DMS79 (cell line): ENCODE measurements around the gene LRRC25.
A peak's percentile ranks its signal among the peaks of the same experiment; 100 is the strongest.
"Not testable (repeated sequence)": the region's sequence is repeated elsewhere in the genome, so short reads cannot be mapped to it uniquely, and the experiment has no call there.

Source experiments
- DNase-seq: peaks from one replicate; lab custom pipeline; 2025; lab: John Stamatoyannopoulos, UW

Gene LRRC25

DNA sequence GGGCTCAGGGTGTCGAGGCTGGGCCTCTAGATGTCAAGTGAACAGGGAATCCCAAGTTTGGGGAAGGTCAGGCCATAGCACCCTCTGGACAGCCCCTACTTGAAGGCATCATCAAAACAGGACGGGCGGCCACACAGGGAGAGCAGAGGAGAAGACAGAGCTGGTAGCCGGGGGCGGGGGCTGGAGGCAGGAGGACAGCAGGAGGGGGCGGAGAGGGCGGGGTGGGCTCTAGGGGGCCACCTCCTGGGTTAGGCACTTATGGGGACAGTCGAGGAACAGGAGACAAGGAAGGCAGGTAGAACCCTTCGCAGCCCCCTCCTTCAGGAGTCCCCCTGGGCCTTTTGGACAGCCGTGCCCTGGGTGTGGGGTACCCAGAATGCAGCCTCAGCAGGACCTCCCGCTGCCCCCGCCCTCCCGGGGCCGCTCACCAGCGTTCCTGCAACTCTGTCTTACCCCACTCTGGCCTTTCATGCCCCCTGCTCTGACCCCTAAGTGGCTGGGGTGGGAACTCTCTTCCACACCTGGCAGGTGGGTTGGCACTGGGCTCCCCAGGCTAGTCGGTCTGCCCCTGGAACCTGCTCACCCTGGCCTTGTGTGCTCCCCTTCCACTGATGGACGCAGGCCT lies 27.6 kb upstream of the LRRC25 start:
- DNase-seq: no peak

DNA sequence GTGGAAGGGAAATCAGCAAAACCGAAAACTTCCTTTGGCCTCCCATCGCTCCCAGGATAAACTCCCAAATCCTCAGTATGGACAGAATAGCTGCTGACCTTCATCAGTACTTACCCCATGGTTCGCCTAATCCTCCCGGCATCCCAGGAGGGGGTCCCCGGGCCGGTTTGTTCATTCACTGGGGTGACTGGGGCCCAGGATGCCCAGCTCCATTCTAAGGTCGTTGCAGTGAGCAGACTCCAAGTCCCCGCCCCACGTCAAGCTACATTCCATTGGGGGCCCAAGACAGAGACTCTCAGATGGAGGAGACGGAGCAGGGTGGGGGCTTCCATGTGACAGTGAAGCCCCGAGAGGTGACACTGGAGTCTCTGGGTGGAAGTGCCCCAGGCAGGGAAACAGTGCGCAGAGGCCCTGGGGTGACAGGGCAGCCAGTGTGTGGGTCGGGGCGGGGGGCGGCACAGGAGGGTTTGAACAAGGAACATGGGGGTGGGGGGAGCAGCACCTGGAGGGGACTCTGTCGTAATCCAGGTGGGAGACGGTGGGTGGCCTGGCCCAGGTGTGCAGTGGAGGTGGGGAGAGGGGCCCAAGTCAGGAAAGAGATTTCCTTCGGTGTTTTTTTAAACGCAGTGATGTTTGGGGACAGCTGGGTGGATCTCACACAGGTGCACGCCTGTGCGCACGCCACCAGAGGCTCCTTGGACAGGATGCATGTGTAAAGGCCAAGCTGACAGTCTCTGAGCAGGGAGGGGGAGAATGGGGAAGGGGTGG lies 26.9 kb upstream of the LRRC25 start:
- DNase-seq: no peak

DNA sequence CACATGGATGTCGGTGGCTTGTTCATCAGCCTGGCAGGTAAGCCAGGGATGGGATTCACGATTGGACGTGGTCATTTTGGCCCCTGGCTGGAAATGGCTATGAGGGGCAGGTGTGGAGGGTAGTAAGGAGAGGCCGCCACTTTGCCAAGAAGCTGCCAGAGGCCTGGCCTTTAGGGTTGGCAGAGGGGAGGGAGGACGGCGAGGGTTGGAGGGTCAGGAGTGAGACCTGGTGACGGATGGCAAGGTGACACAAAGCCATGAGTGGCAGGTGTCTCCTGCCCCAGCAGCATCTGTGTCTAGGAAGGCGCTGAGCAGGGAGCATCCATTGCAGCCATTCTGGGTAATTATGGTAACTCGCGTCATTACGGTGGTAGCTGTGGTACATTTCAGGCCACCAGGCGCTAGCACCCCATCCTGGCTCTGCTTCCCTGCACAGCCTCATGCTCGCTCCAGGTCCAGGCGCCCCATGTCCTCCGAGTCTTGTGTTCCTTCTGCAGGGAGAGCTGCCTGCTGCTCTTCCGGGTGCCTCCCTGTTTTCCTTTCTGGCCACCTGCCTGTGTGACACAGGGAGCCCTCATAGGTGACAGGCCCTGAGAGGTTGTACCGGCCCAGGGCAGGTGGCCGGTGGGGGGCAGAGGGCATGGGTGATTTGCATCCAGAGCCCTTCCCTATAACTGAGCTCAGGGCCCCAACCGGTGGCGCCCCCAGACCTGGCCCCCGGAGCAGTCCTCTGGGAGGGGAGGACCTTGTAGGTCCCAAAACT lies 26.0 kb upstream of the LRRC25 start:
- DNase-seq: no peak

DNA sequence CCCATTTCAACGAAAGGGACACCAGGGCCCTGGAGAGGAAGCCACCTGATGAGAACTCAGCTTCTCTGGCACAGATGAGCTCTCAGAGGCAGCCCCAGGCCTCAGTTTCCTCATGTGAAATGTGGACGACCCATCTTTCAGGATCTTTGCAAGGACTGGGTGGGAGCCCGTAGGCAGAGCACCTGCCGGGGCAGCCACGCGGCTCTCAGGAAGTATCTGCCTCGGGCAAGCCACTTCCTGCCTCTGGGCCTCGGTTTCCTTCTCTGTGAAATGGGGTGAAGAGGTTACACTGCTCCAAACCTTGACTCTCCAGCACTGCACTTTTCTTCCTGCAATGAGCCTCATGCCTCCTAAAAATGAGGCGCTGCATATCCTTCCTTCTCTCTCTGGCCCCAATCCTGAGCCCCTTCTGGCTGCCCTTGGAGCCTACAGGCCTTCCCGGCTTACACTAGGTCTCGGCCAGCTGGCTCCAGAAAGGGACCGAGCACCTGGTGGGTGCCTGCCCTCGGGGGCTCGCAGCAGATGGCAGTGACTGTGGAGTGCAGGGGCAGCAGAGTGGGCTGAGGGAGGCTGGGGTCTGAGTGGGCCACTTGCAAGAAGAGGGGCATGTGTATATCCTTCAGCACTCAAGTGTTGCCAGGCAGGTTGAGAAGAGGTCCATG lies 25.2 kb upstream of the LRRC25 start:
- no peak for DNase-seq

DNA sequence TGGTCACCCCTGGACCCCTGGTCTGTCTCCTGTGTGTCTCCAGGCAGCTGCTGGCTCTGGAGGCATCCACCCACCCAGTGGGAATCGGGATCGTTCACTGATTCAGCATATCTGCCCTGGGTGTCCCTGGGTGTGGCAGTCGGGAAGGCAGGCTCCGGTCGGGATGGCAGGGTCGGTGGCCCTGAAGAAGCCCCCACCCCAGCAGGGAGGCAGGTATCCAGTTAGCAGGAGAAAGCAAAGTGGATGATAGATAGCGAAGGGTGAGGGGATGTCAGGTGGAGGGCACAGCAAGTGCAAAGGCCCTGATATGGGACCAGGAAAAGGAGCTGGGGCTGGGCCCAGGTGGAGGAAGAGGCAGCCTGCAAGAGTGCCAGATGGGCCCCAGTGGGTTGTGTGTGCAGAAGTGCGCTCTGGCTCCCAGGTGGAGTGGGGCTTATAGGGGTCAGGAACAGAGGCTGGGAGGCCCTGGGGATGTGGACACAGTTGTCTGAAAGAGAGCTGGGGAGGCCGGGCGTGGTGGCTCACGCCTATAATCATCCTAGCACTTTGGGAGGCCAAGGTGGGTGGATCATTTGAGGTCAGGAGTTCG lies 24.0 kb upstream of the LRRC25 start:
- no peak for DNase-seq

DNA sequence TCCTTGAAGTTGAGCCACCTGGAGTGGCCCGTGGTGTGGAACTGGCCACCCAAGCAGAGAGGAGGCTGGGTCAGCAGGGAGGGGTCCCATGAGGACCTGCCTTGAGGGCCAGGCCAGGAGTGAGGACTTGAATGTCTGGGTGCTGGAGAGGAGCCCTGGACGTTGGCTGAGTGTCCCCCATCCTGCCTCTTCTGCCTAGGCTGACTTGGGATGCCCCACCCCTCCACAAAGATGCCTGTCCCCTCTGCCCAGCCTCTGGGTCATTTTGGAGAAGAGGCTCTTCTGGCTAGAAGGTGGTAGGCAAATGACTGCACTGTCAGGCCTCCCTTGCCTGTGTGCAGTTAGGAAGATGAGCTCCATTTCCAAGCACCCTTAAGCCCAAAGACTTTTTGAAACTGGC lies 23.5 kb upstream of the LRRC25 start:
- no peak for DNase-seq

DNA sequence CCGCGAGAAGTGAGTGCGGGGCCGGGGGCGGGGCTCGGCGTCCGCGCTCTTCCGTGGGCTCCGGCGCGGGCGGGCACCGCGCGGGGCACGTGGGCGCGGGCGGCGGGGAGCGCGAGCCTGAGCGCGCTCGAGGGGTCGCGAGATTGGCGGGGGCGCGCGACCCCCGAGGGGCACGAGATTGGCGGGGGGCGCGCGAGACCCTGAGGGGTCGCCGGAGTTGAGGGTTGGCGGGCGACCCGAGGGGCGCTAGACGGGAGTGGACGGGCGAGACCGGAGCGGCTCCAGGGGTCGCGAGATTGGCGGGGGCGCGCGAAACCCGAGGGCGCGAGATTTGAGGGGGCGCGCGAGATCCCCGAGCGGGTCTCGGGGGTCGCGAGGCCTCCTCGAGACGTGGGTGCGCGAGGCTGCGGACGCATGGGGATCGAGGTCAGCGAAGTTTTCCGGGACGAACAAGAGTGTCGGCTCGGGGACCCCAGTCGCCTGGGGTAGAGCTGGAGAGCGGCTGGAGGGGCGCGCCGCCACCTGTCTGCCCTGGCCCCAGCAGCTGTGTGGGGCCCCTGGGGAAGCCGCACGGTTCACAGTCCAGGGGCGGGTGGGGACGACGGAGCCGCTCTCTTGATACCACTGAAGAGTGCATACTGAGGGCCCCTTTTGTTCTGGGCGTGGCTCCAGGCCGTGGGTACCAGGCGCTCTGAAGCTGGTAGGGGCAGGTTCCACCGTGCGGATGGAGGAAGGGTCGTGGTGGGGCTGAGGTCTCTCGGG lies 22.5 kb upstream of the LRRC25 start:
- DNase-seq: no peak

DNA sequence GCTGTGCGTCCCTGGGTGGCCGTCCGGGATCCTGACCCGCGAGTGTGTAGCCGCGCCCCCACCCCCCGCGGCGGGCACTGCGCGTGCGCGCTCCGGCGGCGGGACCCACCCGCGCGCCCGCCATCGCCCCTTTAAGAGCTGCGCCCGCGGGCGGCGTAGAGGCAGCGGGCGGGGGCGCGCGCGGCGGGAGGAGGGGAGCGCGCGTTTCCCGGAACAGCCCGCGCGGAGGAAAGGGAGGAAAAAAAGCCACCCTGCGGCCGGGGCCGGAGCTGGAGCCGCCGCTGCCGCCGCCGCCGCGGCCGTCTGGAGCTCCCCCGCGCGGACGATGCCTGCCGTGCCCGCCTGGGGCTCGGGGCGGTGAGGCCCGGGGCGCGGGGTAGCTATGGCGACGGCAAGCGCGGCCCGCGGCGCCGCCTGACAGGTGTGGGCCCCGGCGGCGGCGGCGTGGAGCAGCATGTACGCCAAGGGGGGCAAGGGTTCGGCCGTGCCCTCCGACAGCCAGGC lies 21.8 kb upstream of the LRRC25 start, which contains the start of gene SSBP4:
Gene SSBP4 (plus strand): TSS at position 204 of the 504 bp plus-strand sequence. CDS start 251 bp downstream, at position 455.
- no peak for DNase-seq

DNA sequence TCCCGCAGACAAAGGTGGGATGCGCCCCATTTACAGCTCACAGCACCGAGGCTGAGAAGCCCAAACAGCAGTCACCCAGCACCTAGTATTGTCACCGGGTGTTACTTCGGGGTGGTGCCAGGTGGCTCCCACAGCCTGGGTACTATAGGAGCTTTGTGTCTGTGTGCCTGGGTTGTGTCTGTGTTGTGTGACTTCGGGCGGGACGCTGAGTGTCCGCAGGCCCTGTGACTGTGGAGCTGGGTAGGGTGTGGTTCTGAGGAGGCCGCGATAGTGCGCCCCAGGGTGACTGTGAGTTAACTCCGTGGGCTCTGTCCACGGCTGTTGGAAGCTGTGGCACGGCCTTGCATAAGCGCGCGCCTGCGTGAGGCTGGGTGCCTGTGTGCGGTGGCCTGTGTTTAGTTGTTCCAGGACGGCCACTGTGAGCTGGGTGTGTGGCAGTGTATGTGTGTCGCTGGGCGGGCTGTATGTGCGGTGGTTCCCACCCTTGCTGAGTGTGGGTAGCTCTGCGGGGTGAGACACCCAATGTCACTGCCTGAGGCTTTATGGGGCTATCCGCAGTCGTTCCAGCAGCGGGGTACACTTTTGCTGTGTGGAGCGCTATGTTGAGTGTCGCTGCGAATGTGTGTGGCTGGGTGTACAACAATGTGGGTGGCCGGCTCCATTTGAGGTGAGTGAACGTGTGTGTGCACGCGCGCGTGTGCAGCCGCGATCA lies 21.2 kb upstream of the LRRC25 start:
- DNase-seq: no peak

DNA sequence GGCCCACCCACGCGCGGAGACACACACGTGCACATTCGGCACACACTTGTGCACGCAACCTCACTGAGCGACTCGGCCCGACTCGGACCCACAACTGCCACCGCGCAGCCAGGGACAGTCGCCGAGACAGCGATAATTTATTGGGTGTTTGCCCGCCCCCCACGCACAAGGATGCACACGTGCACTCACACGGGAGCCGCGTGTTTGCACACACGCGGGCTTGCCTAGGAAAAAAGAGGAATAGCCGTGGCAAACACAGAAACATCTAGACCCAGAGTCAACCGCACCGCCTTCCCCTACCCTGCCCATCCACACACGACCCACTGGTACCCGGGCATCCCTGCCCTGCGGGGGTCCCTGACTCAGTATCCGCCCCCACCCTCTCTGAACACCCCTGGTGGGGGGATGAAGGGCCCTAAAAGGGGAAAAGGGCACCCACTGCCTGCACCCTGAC lies 20.6 kb upstream of the LRRC25 start:
- DNase-seq: no peak

DNA sequence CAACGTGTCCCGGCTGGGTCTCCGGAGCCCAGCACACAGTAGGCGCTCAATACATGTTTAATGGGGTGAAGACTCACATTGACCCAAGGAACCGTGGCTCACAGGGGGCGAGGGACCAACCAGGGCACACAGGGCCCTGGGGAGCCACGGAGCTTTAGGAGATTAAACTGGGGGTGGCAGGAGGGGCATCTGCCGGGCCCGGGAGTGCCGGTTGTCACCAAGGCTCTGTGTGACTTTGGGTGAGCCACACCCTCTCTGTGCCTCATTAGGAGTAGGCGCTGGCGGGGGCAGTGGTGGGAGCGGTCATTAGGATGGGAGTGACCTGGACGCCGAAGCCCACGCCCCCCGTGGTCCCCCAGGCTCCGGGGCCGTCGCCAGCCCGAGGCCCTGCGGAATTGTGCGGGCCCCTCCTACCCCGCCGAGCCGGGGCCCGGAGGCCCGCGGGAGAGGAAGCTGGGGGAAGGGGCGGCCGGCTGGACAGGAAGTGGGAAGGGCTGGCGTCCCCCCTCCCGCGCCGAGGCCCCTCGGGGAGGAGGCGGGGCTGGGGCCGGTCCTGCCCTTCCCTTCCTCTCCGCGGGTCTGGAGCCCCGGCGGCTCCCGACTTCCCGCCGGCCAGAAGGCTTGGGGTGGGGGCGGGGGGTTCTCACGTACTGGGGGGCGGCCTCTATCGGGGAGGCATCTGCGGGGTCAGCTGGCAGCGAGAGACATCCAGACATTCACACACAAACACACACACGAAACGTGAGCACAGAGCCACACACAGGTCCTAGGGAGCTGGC lies 20.0 kb upstream of the LRRC25 start:
- DNase-seq: no peak

DNA sequence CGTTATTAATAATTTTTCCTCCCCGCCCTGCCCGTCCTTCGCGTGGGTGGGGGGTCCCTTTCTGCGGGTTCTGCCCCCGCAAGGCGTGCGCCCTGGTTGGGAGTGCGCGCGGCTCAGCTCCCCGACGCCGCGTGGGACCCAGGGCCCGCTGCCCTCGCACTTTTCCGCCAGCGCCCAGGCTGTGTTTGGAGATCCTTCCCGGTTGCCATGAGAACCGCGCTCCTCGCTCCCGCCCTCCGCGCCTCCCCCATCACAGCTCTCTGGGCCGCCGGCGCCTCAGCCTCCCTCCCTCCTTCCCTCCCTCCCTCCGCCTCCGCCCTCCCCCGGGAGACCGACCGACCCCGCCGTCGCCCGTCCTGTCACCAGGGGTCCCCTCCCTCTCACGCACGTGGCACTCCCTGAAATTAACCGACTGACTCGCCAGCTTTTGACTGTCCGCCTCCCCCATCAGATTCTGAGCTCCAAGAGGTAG lies 19.4 kb upstream of the LRRC25 start:
- peak; percentile 27 for DNase-seq

DNA sequence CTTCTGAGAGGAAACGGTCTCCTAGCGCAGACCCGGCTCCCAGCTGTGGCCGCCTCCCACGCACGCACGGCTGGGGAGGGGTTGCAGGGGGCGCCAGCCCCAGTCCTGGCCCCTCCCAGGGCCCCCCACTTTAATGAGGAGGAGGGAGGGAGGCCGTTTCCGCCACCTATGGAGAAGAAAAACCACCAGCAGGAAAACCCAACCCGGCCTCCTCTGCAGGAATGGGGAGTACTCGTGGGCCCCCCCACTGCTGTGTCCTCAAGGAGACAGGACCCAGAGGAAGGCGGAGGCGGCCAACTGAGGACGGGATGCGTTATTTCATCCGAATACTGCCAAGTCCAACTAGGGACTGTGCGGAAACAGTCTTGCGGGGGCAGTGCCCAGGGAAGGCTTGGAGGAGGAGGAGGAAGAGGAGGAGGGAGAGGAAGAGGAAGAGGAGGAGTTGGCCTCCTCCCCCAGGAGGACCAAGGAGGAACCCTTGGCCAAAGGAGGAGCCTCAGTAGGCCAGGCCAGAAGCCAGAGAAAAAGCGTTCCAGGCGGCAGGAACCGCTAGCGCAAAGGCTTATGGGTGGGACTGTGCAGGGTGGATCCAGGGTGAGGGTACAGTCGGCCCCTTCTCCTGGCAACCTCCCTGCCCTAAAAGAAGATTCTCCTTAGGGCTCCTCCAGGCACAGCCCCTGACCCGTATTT lies 17.9 kb upstream of the LRRC25 start:
- DNase-seq: no peak

DNA sequence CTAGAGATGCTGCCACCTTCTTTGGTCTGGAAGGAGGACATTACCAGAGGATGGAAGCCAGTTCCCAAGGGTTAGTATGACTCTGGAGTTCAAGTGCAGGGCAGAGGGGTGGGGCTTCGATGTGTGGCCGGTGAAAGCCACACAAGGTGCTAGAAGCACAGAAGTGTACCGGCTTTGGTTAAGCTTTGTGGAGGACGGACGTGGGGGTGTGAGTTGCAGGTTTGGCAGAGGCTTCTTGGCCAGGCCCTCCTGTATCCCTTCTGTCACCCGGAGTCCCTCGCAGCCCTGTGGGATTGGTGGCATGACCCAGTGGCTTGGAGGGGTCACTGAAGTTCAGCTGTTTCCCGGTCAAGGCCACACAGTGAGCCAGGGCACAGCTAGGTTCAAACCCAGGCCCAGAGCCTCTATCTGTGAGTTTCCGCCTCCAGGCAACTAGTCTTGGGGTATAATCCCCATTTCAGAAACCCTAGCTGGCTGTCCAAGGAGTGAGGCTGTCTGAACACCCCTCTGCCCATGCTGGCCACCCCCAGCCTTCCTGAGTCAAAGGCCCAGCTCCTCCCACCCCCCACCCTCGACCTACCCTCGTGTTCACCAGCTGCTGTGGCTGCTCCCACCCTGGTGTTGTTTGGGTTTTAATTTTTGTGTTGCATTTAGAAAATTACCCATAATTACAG lies 17.2 kb upstream of the LRRC25 start:
- no peak for DNase-seq

DNA sequence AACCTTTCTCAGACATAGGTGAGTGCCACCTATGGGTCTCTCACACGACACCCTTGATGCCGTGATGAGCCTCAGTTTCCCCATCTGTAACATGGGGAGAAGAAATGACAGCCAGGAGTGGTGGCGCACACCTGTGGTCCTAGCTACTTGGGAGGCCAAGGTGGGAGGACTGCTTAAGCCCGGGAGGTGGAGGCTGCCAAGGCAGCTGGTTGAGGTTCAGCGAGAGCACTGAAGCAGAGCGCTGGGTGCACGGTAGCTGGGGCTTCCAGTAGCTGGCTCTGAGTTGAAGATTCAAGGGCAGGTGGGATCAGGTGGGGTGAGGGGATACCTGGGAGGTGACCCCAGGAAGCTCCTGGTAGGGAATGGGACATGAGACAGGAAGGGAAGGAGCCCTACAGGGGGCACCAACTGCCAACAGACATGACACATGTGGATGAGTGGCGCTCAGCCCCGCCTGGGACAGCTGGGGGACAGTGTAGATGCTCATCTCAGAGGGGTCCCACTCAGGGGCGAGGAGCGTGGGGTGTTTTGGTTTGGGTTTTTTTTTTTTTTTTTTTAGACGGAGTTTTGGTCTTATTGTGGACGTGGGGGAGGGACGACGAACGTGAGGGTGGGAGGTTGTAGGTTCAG lies 15.3 kb upstream of the LRRC25 start:
- DNase-seq: no peak

DNA sequence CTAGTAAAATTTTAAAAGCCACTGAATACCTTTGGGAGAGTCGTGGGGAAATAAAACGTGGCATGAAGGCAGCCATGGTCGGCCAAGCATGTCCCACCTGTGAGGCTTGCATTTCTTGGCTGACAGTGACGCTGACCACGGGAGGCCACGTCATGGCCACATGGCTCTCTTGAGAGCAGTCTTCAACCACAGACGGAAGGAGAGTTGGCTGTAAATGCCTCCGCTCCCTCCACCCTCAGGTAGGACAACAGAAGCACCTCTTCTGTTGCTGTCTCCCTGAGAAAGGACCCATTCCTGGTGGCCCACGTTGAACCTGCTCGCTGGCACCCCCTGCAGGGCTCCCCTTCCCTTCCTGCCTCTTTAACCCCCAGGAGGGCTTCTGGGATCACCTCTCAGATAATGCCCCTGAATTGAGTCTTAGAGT lies 10.6 kb upstream of the LRRC25 start:
- DNase-seq: peak; percentile 56

DNA sequence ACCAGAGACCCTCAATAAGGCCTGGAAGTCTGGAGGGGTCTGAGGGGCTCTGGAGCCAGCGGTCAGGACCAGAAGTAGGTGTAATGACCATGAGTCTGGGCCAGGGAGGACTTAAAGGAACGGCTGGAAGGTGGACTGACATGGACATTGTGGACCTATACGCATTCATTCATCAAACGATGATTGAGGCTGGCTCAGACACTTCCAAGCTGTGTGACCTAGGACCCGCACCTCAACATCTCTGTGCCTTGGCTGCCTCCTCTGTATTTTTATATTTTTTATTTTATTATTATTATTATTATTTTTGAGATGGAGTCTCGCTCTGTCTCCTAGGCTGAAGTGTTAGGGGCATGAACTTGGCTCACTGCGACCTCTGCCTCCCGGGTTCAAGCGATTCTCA lies 9.3 kb upstream of the LRRC25 start:
- DNase-seq: no peak

DNA sequence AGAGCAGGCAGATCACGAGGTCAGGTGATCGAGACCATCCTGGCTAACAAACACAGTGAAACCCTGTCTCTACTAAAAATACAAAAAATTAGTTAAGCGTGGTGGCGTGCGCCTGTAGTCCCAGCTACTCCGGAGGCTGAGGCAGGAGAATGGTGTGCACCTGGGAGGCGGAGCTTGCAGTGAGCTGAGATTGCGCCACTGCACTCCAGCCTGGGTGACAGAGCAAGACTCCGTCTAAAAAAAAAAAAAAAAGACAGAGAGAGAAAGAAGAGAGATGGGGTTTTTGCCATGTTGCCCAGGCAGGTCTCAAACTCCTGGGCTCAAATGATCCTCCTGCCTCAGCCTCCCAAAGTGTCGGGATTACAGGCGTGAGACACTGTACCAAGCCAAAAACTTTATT lies 8.3 kb upstream of the LRRC25 start:
- not testable (repeated sequence) for DNase-seq
